ENCODE measurements around the gene ATP9B. TPM values are rescaled to one million over a fixed set of nuclear protein-coding genes. Genes with fewer than 3 reads are reported as not detected.

Gene ATP9B
- total RNA-seq, 1 experiment from 2014 or later = 15.6 TPM

DNA sequence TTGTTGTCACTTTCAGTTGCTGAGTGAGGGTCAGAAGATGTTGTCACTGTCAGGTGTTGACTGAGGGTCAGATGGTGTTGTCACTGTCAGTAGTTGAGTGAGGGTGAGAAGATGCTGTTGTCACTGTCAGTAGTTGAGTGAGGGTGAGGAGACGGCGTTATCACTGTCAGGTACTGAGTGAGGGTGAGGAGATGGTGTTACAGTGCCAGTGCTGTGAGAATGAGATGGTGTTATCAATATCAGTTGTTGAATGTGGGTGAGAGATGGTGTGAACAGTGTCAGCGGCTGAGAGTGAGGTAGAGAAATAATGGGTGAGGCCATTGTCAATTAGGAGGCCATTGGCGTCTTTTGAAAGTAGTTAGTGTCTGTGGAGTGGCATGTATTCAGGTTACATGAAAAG is 1.6 kb upstream of the ATP9B start:
- ChIA-PET POLR2A (ENCODE audit: unreplicated experiment) (no interaction called here), CTCF (no interaction called here)
- ATAC-seq (no peak), DNase-seq (no peak)
- Histone ChIP-seq H3K9me3 (ENCODE audit: low read length) (no peaks in the 10 kb centered on the region), H4K20me1 (ENCODE audit: low read length) (no peaks in the 10 kb centered on the region), H3F3A (ENCODE audit: low read length, unreplicated experiment) (no peaks in the 10 kb centered on the region), H3K27ac (ENCODE audit: low read length) (no peak overlapping the region), H3K4me2 (ENCODE audit: low read length) (no peak overlapping the region), H3K4me3 (ENCODE audit: low read length) (no peak overlapping the region), H3K27me3 (ENCODE audit: low read length) (no peaks in the 10 kb centered on the region), H3K9me2 (replicated peaks; ENCODE audit: low read length) (no peaks in the 10 kb centered on the region), H2AFZ (ENCODE audit: low read length) (no peak overlapping the region), H3K9ac (ENCODE audit: low read length) (no peak overlapping the region), H3K4me1 (ENCODE audit: insufficient read depth, low read length) (peaks cover 10% of the 10 kb centered on the region), H3K36me3 (ENCODE audit: low read depth, low read length) (no peaks in the 10 kb centered on the region), H3K79me2 (ENCODE audit: low read length) (peaks cover 26% of the 10 kb centered on the region)
- no TSS peak for BruUV-seq (replicated peaks)
- TF ChIP-seq, protein P1, sequence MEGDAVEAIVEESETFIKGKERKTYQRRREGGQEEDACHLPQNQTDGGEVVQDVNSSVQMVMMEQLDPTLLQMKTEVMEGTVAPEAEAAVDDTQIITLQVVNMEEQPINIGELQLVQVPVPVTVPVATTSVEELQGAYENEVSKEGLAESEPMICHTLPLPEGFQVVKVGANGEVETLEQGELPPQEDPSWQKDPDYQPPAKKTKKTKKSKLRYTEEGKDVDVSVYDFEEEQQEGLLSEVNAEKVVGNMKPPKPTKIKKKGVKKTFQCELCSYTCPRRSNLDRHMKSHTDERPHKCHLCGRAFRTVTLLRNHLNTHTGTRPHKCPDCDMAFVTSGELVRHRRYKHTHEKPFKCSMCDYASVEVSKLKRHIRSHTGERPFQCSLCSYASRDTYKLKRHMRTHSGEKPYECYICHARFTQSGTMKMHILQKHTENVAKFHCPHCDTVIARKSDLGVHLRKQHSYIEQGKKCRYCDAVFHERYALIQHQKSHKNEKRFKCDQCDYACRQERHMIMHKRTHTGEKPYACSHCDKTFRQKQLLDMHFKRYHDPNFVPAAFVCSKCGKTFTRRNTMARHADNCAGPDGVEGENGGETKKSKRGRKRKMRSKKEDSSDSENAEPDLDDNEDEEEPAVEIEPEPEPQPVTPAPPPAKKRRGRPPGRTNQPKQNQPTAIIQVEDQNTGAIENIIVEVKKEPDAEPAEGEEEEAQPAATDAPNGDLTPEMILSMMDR (conservative IDR thresholded peaks at IDR 0.05; ENCODE audit: low read depth, low read length) = no peak
- no peak for TF ChIP-seq EZH2phosphoT487 (IDR thresholded peaks at IDR 0.05; ENCODE audit: borderline replicate concordance, low read length)
- no peak for TF ChIP-seq EZH2 (IDR thresholded peaks at IDR 0.05; ENCODE audit: low read length, unreplicated experiment)
- intact Hi-C loops (cut with micrococcal nuclease) = no loop called here

DNA sequence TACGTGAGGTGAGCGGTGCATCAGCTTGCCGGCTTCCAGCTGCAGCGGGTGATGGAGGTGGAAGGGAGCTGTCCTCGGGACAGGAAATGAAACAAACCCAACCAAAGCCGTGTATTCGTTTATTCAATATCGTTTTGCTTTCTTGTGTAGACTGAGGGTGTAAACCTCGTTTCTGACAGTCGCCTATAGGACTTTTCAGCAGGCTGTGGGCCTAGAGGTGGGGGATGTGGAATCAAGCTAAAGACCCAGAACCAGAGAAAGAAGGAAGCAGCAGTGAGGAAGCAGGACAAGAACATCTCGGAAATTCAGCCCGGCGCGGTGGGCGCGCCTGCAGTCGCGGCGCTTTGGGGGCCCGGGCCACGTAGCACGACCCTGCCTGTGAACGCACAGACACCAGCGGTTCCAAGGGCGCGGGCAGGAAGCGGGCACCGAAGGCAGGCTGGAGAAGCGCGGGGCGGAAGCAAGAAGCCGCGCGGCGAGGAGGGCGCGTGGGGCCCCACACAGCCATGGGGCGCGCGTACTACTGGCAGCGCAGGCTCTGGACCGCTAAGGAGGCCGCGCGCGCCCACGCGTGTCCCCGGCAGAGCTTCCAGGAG is 755 bp upstream of the ATP9B start:
- H3K9me2 ChIP-seq (replicated peaks; ENCODE audit: low read length) = no peaks in the 10 kb centered on the region
- no peaks in the 10 kb centered on the region for H3K9me3 ChIP-seq (ENCODE audit: low read length)
- H3F3A ChIP-seq (ENCODE audit: low read length, unreplicated experiment) = no peaks in the 10 kb centered on the region
- no peak overlapping the region for H3K27ac ChIP-seq (ENCODE audit: low read length)
- H3K36me3 ChIP-seq (ENCODE audit: low read depth, low read length) = no peaks in the 10 kb centered on the region
- ATAC-seq (no peak), DNase-seq (no peak)
- ChIA-PET POLR2A (ENCODE audit: unreplicated experiment) (no interaction called here), CTCF (no interaction called here)
- H3K4me1 ChIP-seq (ENCODE audit: insufficient read depth, low read length) = peaks cover 10% of the 10 kb centered on the region
- no peaks in the 10 kb centered on the region for H3K27me3 ChIP-seq (ENCODE audit: low read length)
- peak overlapping the region; percentile 87; the same call in 1 of the 2 replicates for H3K4me3 ChIP-seq (ENCODE audit: low read length)
- peak overlapping the region; percentile 46; the same call in 1 of the 2 replicates for H3K4me2 ChIP-seq (ENCODE audit: low read length)
- intact Hi-C loops (cut with micrococcal nuclease) = no loop called here
- BruUV-seq (replicated peaks) = TSS peak; percentile 40
- H3K9ac ChIP-seq (ENCODE audit: low read length) = no peak overlapping the region
- TF ChIP-seq, protein P1 (conservative IDR thresholded peaks at IDR 0.05; ENCODE audit: low read depth, low read length) = no peak
- TF ChIP-seq EZH2 (IDR thresholded peaks at IDR 0.05; ENCODE audit: low read length, unreplicated experiment) = no peak
- no peak for TF ChIP-seq EZH2phosphoT487 (IDR thresholded peaks at IDR 0.05; ENCODE audit: borderline replicate concordance, low read length)
- no peaks in the 10 kb centered on the region for H4K20me1 ChIP-seq (ENCODE audit: low read length)
- H3K79me2 ChIP-seq (ENCODE audit: low read length) = peaks cover 26% of the 10 kb centered on the region
- peak overlapping the region; percentile 72 for H2AFZ ChIP-seq (ENCODE audit: low read length)

DNA sequence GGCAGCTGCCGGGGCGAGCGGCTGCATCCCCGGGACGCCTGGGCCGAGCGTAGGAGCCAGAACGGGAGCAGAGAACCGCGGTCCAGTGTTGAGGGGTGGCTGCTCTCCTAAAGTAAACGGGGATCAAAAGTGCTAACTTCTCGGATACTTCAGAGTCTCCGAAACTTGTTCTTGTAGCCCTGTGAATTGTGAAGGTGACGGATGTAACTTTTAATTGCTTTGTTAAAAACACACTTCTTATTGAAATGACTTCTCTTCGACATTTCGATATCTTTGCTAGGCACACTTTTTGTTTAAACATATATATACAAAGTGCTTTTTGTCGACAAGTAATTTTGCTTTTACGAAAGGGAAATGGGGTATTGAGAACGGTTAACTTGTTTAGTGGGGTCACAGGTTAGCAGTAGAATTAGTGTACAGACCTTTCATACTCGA is 540 bp downstream of the ATP9B start:
- Histone ChIP-seq H3K4me1 (ENCODE audit: insufficient read depth, low read length) (peaks cover 10% of the 10 kb centered on the region), H3K27me3 (ENCODE audit: low read length) (no peaks in the 10 kb centered on the region), H3K9me2 (replicated peaks; ENCODE audit: low read length) (no peaks in the 10 kb centered on the region), H3K27ac (ENCODE audit: low read length) (0 out of 2 replicates have a peak overlapping the region, but pooled peaks have one; percentile 12), H3K36me3 (ENCODE audit: low read depth, low read length) (no peaks in the 10 kb centered on the region), H3K79me2 (ENCODE audit: low read length) (peaks cover 38% of the 10 kb centered on the region), H3K9me3 (ENCODE audit: low read length) (no peaks in the 10 kb centered on the region), H2AFZ (ENCODE audit: low read length) (peak overlapping the region; percentile 84), H3K4me3 (ENCODE audit: low read length) (peak overlapping the region; percentile 87), H3F3A (ENCODE audit: low read length, unreplicated experiment) (no peaks in the 10 kb centered on the region), H3K9ac (ENCODE audit: low read length) (peak overlapping the region; percentile 93), H4K20me1 (ENCODE audit: low read length) (no peaks in the 10 kb centered on the region), H3K4me2 (ENCODE audit: low read length) (peak overlapping the region; percentile 85)
- TF ChIP-seq EZH2 (IDR thresholded peaks at IDR 0.05; ENCODE audit: low read length, unreplicated experiment) (no peak), EZH2phosphoT487 (IDR thresholded peaks at IDR 0.05; ENCODE audit: borderline replicate concordance, low read length) (no peak)
- CTCF ChIA-PET = no interaction called here
- POLR2A ChIA-PET (ENCODE audit: unreplicated experiment) = interaction anchor here (0.6 kb wide), 1 partner anchor 84 kb away, joined by 8 read pairs; no protein-coding TSS in a partner anchor
- intact Hi-C loops (cut with micrococcal nuclease) = loop anchor here (1.0 kb wide), 1 partner anchor 177 kb away; no protein-coding TSS in a partner anchor
- no TSS peak for BruUV-seq (replicated peaks)
- ATAC-seq (peak; percentile 56), DNase-seq (peak; percentile 11)

Measured in PC-3 (cell line).